HG03095 (cell line): ENCODE data around the gene UQCRHL.

Experiments used
- ATAC-seq: cut with Tn5 transposase; IDR thresholded peaks from one replicate; pipeline ENCODE4 v1.9.1; 2021; ENCODE audit warnings: moderate library complexity; ENCODE audit not compliant: unreplicated experiment

The UQCRHL gene

GRCh38 chr1:15799004-15799867 is 8.2 kb downstream of the UQCRHL start:
- no peak for ATAC-seq

GRCh38 chr1:15797614-15798390 is 9.6 kb downstream of the UQCRHL start:
- no peak for ATAC-seq

DNA sequence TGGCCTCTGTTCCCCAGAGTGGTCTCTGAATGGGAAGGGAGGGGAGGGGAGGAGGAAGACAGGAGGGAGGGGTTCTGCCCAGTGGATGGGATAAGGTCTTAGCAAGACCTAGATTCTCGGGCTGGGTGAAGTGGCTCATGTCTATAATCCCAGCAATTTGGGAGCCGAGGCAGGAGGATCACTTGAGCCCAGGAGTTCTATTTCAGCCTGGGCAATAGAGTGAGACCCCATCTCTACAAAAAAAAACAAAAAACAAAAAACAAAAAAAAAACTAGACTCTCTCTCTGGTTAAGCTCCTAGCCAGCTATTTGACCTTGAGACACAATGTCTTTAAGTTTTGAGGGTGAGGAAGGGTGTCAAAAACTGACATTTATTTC is 11.4 kb downstream of the UQCRHL start:
- ATAC-seq = no peak

GRCh38 chr1:15788624-15789301 is 18.7 kb downstream of the UQCRHL start:
- ATAC-seq = no peak

GRCh38 chr1:15786581-15786980 is 20.9 kb downstream of the UQCRHL start:
- no peak for ATAC-seq

GRCh38 chr1:15785683-15786082 is 21.8 kb downstream of the UQCRHL start:
- no peak for ATAC-seq

DNA sequence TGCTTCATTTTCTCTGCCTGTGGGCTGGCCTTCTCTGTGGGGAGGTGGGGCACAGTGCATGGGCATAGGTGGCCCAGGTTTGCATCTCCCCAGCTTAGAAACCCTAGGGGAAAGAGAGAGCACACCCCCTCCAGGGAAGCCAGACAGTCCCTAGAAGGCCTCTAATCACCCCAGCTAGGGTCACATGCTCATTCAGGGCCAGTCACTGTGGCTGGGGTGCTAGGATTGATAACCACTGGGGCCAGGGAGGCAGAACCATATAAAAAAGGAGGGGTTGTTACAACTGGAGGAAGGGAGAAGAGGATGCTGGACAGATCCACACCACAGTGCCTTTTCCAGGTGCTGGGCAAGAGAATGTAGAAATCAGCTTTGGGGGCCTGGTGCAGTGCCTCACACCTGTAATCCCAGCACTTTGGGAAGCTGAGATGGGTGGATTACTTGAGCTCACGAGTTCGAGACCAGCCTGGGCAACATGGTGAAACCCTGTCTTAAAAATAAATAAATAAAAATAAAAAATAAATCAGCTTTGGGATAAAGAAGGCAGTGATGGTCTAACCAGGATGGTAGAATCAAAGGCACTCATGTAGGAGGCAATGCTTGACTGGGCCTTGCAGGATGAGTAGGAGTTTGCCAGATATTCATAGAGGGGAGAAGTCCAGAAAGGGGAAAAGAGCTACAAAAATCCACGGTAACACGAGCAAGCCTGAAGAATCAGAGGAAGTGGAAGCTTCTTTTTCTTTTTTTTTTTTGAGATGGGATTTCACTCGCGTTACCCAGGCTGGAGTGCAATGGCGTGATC is 29.3 kb downstream of the UQCRHL start:
- no peak for ATAC-seq

GRCh38 chr1:15775706-15776105 is 31.7 kb downstream of the UQCRHL start:
- ATAC-seq = no peak

DNA sequence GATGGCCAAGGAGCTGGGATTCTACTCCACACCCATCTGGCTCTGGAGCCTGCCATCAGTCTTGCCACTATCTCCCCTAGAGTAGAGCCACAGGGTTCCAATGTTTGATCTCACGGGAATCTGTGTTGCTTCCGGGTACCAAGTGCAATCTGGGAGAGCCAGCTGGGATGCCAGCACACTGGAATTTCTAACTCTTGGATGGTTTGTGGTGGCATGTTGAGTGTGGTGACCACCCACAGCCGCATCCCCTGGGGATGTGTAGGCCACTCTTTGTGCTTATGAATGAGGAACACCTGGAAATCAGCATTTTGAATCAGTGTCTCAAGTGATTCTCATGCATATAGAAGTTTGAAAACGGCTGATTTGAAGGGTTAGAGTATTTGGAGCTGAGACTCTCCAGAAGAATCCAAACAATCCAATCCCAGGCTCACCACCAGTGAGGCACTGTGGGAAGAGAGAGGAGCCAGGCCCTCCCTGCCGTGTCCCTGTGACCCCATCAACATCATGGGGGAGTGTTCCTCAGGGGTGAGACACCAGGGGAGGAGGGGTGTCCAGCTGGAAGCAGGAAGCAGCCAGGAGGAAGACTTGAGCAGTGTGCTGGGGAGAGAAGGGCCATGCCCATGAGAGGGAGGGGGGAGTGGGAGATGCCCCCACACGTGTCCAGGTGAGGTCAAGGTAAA is 35.5 kb downstream of the UQCRHL start:
- ATAC-seq = no peak

GRCh38 chr1:15770313-15770962 is 37.0 kb downstream of the UQCRHL start:
- no peak for ATAC-seq

DNA sequence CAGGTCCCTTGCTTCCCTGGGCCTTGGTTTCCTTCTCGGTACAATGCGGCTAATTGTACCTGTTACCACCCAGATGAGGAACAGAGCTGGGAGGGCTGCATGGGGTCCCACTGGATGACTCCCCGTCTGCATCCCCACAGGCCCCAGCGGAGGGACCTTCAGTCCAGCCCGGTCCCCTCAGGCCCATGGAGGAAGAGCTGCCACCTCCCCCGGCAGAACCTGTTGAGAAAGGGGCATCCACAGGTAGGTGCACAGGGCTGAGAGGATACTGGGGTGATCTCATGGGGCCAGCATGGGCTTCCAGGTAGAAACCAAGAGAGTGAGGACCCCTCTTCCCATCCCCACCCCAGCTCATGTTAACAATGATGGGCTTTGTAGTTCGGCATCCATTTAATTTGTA is 39.1 kb downstream of the UQCRHL start:
- ATAC-seq = no peak

GRCh38 chr1:15767941-15768340 is 39.5 kb downstream of the UQCRHL start:
- ATAC-seq = no peak

DNA sequence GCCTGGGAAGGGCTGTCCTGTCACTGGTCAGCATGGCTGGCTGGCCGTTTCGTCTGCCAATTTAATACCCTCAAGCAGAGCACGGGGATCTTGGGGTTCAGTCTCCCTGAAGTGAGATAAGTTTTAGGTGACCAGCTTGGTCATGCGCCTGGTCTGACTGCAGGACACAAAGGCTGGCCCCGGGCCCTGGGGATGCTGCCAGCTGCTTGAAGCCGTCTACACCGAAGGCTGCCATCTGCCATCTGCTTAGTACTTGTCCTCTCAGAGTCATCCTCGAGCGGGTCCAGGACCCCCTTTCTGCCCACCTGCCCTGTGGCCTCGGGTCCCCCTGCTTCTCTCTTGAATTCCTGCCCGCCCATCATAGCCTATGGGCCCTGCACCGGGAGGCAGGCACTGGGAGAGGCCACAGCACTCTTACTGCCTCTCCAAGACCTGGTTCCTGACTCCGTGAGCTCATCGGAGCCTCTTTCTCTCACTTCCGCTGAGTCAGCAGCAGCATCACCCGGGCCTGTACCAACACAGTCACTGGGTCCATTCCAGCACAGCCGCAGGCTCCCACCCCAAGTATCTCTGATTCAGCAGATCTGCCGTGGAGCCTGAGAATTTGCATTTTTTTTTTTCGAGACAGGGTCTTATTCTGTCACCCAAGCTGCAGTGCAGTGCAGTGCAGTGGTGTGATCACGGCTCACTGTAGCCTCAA is 41.8 kb downstream of the UQCRHL start:
- ATAC-seq = no peak

- no peak for ATAC-seq
These were observed 42.6 kb downstream of the UQCRHL start for GRCh38 chr1:15764890-15765289.

GRCh38 chr1:15764269-15764764 is 43.1 kb downstream of the UQCRHL start:
- no peak for ATAC-seq

DNA sequence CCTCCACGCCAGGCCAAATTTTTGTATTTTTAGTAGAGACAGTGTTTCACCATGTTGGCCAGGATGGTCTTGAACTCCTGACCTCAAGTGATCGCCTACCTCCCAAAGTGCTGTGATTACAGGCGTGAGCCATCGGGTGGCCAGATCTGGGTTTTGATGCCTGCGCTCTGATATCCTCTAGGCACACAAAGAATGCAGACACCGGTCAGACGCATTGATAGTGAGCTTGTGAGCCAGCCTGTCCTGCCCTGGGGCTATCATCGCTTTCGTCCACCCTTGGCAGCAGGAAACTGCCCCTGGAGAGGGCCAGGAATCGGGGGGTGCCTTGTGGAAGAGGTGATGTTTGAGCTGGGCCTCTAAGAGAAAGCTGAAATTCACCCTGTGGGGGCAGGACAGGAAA is 44.9 kb downstream of the UQCRHL start:
- ATAC-seq = no peak

GRCh38 chr1:15761366-15762128 is 45.9 kb downstream of the UQCRHL start:
- no peak for ATAC-seq

DNA sequence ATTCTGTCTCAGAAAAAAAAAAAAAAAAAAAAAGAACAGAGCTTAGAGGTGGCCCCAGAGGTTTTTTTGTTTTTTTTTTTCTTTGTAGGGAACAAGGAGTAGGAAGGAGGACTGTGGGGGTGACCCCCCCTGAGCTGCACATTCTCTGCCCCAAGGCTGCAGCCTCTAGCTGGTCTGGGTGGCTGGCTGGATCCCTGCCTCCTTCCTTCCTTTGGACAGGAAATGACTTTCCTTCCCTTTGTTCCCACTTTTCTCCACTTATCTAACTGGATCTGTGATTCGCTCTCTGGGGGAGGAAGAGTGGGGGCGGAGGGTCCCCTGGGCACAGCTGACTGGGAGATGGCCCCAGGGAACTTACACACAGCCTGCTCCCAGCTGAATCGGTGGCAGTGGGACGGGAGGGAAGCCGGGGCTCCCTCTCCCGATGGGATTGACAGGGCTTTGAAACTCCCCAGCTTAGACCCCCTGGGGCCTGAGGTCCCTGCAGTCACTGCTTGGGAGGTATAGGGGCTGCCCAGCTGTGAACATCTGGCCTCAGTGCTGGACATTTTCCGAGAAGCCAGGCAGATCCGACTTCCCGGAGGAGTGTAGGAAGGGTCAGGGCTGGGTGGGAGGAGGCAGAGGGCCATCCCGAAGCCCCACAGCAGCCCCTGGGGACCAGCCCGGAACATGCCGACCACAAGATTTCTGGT is 46.8 kb downstream of the UQCRHL start:
- ATAC-seq = no peak
